ENCODE data around the gene DMBX1.

DMBX1 gene

DNA sequence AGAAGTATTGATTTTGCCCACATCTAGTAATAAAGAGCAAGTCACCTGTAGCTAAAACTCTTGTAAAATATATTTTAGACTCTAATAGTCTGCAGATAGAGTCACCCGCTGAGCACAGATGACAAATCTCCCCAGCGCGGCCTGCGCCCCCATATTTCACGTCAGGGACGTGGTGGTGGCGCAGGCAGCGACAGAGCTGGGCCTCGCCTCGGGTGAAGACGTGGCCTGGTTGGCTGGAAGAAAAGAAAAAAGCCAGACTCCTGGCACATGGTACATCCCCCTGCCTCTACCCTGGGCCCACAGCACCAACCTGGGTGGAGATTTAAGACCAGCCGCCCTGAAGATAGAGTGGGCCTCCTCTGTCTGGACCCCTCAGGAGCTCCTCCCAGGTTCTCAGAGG, 6.0 kb upstream of the DMBX1 start:
- DNase-seq (ENCODE audit: low read depth): no peak

GRCh38 chr1:46484783-46485490, 4.7 kb upstream of the DMBX1 start:
- DNase-seq (ENCODE audit: low read depth): no peak

DNA sequence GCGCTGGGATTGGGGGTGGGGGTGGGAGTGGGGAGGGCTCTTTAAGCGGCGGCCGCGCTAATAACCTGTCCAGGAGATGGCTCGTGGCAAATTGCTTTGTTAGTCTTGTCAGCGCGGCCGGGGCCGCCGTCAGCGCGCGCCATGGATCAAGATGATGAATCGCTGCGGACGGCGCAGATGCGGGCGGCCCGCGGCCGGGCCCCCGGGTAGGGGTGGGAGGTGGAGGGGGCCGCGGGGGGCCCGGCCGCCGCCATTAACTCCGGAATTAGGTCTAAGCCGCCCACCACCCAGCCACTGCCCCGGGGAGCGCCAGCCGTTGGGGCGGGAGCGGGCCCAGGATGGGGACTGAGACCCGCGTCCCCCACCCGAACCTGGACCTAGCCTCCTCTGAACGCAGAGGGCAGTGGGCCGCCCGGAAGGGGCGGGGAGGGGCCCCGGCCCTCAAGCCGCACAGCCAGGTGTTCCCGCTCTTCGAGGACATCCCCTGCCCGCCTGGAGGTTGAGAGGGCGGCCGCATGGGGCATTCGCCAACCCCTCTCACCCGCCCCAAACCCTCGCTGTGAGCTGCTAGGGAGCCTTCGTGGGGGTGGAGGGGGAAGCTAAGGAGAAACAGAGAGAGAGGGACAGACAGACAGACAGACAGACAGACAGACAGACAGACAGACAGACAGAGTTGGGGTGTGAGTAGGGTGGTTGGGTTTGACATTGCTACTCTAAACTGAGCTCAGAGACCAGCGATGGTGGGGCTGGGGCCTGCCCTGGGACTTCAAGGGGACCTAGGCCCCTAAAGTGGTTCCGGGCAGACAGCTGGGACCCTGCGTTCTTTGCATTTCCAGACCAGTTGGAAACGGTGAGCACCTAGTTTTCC, 3.8 kb upstream of the DMBX1 start:
- no peak for DNase-seq (ENCODE audit: low read depth)

GRCh38 chr1:46486432-46487015, 3.1 kb upstream of the DMBX1 start:
- no peak for DNase-seq (ENCODE audit: low read depth)

GRCh38 chr1:46487818-46488218, 1.8 kb upstream of the DMBX1 start:
- DNase-seq (ENCODE audit: low read depth): no peak

DNA sequence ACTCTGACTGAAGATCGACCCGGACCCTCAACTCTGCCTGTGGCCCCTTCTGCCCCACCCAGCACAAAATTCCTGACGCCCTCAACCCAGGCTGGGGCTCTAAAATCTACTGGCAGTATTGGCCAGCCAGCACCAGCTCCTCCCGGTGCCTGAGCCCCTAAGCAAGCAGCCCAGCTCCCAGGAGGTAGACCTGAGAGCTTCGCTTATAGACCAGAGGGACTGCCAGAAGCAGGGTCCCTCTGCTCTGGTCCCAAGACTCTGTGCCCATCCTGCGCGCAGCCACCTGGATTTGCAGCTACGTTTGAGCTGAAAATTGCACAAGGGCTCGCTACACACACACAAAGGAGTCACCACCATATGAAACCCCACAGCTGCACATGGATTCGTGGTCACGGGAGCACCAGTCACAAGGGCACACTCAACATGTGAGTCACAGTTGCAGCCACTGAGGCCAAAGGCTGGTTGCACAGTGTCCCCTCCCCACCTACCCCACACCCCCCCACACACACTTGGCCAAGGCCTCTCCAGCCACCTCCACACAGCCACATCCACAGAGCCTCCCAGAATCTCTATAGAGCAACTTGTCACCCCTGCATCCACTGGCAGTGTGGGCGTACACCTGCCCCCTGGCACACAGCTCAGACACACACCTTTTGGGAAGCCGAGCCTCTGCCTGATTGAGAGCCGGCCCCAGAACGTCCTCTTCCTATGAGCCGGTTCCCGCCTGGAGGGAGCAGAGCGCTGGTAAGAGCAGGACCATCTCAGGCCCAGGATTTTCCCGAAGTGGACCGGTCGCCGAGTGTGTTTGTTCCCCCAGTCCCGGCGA, 1.1 kb upstream of the DMBX1 start:
- no peak for DNase-seq (ENCODE audit: low read depth)

DNA sequence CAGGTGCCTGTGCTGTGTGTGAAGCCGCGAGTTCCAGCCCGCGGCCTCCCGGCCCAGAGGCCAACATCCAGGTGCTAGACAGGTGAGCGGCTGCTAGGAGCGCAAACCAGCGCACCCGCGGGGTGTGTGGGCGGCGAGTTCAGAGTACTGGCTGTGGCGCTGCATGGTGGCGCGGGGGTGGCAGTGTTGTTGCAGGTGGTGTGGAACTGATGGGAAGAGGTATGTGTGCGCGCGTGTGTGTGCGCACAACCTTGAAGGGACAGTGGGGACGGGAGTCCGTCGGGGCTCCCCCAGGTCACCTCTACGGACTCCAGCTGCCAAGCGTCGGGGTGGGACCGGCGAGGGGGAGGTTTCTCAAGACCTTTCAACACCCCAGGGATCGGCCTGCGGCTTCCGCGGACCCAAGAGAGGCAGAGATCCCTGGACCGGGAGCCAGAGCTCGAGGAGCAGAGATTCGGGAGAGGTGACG, 433 bp upstream of the DMBX1 start:
- no peak for DNase-seq (ENCODE audit: low read depth)

DNA sequence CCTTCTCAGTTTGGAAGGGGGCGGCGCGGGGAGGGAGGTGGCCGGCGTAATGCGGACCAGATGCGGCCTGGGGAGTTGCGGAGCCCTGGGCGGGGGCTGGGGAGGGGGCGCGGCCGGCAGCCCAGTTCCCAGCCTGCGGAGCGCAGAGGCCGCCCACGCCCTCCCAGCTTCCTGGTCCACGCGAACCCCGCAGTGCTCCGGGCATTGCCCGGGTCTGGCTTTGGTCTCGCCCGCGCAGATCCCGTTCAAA, 695 bp downstream of the DMBX1 start:
- DNase-seq (ENCODE audit: low read depth): no peak

GRCh38 chr1:46490656-46491442, 1.2 kb downstream of the DMBX1 start:
- DNase-seq (ENCODE audit: low read depth): no peak

GRCh38 chr1:46491443-46492268, 2.0 kb downstream of the DMBX1 start:
- DNase-seq (ENCODE audit: low read depth): no peak

- no peak for DNase-seq (ENCODE audit: low read depth)
Measured at GRCh38 chr1:46492269-46492853, 2.7 kb downstream of the DMBX1 start.

GRCh38 chr1:46492871-46493270, 3.2 kb downstream of the DMBX1 start:
- no peak for DNase-seq (ENCODE audit: low read depth)

- no peak for DNase-seq (ENCODE audit: low read depth)
Measured at GRCh38 chr1:46493316-46494032, 3.8 kb downstream of the DMBX1 start.

GRCh38 chr1:46494910-46495309, 5.3 kb downstream of the DMBX1 start:
- DNase-seq (ENCODE audit: low read depth): no peak

GRCh38 chr1:46495778-46496177, 6.1 kb downstream of the DMBX1 start:
- no peak for DNase-seq (ENCODE audit: low read depth)

DNA sequence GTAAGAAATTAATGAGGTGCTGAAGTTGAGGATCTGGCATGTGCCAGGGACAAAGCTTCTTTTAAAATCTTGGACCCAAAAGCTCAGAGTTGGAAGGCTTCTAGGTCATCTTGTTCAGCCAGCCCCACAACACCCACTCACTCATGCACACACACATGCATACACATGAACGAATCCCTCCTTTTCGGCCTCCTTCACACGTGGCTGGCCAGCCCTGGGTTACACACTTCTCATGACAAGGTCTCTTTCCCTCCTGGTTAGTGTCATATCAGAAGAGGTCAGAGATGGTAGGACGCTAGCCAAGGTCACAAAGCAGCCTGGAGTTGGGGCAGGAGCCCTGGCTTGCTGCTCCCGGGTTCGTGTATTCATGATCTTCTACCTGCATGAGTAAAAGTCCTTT, 6.9 kb downstream of the DMBX1 start:
- DNase-seq (ENCODE audit: low read depth): no peak

DNA sequence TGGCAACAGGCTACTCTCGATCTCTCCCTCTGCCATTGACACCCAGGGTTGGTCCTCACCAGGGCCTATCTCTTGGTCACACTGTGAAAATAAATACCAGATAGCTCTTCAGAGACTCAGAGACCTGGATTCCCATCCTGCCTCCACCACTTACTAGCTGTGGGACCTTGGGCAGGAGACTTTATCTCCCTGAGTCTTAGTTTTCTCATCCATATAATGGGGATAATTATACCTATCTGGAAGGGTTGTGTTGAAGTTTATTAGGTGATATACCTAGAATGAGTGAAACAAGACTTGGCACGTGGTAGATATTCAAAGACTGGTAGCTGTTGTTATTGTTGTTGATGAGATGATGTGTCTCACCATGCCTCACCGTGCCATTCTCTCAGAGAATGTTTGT, 7.4 kb downstream of the DMBX1 start:
- DNase-seq (ENCODE audit: low read depth): no peak

- no peak for DNase-seq (ENCODE audit: low read depth)
Measured at GRCh38 chr1:46497665-46498064, 8.0 kb downstream of the DMBX1 start.

GRCh38 chr1:46501528-46501927, 11.9 kb downstream of the DMBX1 start:
- no peak for DNase-seq (ENCODE audit: low read depth)

- no peak for DNase-seq (ENCODE audit: low read depth)
Measured at GRCh38 chr1:46503421-46503820, 13.8 kb downstream of the DMBX1 start.

Measured in stimulated activated CD8-positive, alpha-beta memory T cell treated with anti-CD3 and anti-CD28 coated beads, Interleukin-15, amount 100 ng/mL, for 1 hour (primary cell).